Cardiac muscle cell (in vitro differentiated cells and primary cell): Measurements from ENCODE around the gene CACNG4. TPM values are rescaled to one million over a fixed set of nuclear protein-coding genes. Genes with fewer than 3 reads are reported as not detected.
A peak's percentile ranks its signal among the peaks of the same experiment; 100 is the strongest.

ENCODE experiments used
- DNase-seq, 2 donors: peaks; one replicate each; pipeline versions ENCODE4 v3.0.0 to v3.0.0-alpha.2; 2010 to 2017; ENCODE audit warnings: low read depth in 1 of 2, low spot score in 1 of 2
- H3K27ac ChIP-seq: fragments of 200-600 bp; sonication (generic); 2 replicates; pipeline ENCODE4 v1.5.1; 2016
- H3K27me3 ChIP-seq: fragments of 200-600 bp; sonication (generic); 2 replicates; pipeline ENCODE4 v1.6.0; 2016; ENCODE audit warnings: control low read depth
- H3K36me3 ChIP-seq: fragments of 200-600 bp; sonication (generic); 2 replicates; pipeline ENCODE4 v1.5.1; 2016; ENCODE audit warnings: control low read depth
- H3K4me1 ChIP-seq: fragments of 200-600 bp; sonication (generic); 2 replicates; pipeline ENCODE4 v1.8.1; 2017; ENCODE audit warnings: low read depth, mild to moderate bottlenecking, mixed run types
- H3K4me3 ChIP-seq: fragments of 200-600 bp; sonication (generic); 2 replicates; pipeline ENCODE4 v1.5.1; 2016; ENCODE audit warnings: mild to moderate bottlenecking
- H3K9me3 ChIP-seq: fragments of 200-600 bp; sonication (generic); 2 replicates; pipeline ENCODE4 v1.5.1; 2017; ENCODE audit warnings: low read depth, mild to moderate bottlenecking, control low read depth
- CTCF ChIP-seq: IDR thresholded peaks from 2 replicates; pipeline ENCODE4 v1.5.1; 2012; ENCODE audit warnings: low read depth, mild to moderate bottlenecking, low read length
- polyA plus RNA-seq: library from polyadenylated mRNA; unstranded; fragments of >200 nt; fragmentation: Nextera tagmentation; extraction: Ambion mirVana; gene quantifications from 2 replicates; pipeline ENCODE4 v1.2.1, GENCODE V29; 2016
- total RNA-seq: library from RNA; depleted of rRNA; stranded (reverse); fragments of >200 nt; gene quantifications from 2 replicates; pipeline ENCODE4 v1.2.3, GENCODE V29; 2016

CACNG4 gene
- total and polyA plus RNA-seq, 2 experiments from 2014 or later, result 1.2 TPM

DNA sequence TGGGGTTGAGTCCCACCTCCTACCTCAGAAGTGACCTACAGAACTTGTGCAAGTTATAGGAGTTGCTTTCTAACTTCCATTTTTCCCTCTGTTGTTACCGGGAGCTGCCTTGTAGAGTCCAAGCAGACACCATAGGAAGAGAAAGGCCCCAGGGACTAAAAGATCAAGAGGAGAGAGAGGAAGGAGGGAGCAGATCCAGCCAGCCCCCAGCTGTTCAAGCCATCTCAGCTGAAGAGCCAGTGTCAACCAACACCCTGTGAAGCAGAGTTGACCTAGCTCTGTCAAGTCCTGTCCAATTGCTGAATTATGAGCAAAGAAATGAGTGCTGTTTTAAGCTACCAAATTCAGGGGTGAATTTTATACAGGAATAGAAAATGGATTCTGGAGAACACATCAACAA is 34.9 kb upstream of the CACNG4 start:
- no peak for TF ChIP-seq CTCF

GRCh38 chr17:66930933-66931332 is 33.6 kb upstream of the CACNG4 start:
- Histone ChIP-seq H3K36me3 (no peaks in the 10 kb centered on the region), H3K27ac (no peak overlapping the region)
- peak in 1 of 2 donors; percentile 18 for DNase-seq

More for the DNA sequence above, 34.9 kb upstream of the CACNG4 start:
- no peaks in the 10 kb centered on the region for H3K36me3 ChIP-seq
- no peaks in the 10 kb centered on the region for H3K27me3 ChIP-seq
- H3K4me3 ChIP-seq, result no peak overlapping the region
- no peak for DNase-seq
- H3K4me1 ChIP-seq, result no peaks in the 10 kb centered on the region
- no peak overlapping the region for H3K27ac ChIP-seq
- H3K9me3 ChIP-seq, result no peaks in the 10 kb centered on the region

GRCh38 chr17:66932311-66932710 is 32.2 kb upstream of the CACNG4 start:
- Histone ChIP-seq H3K9me3 (no peaks in the 10 kb centered on the region), H3K27ac (no peak overlapping the region), H3K36me3 (no peaks in the 10 kb centered on the region), H3K4me1 (no peaks in the 10 kb centered on the region), H3K4me3 (no peak overlapping the region), H3K27me3 (no peaks in the 10 kb centered on the region)
- no peak for DNase-seq
- TF ChIP-seq CTCF, result no peak

More at GRCh38 chr17:66930933-66931332, 33.6 kb upstream of the CACNG4 start:
- H3K4me3 ChIP-seq, result no peak overlapping the region
- H3K9me3 ChIP-seq, result no peaks in the 10 kb centered on the region
- H3K4me1 ChIP-seq, result no peaks in the 10 kb centered on the region
- no peak for TF ChIP-seq CTCF
- no peaks in the 10 kb centered on the region for H3K27me3 ChIP-seq

GRCh38 chr17:66934040-66934439 is 30.5 kb upstream of the CACNG4 start:
- no peaks in the 10 kb centered on the region for H3K27me3 ChIP-seq
- no peaks in the 10 kb centered on the region for H3K36me3 ChIP-seq
- H3K27ac ChIP-seq, result no peak overlapping the region
- no peaks in the 10 kb centered on the region for H3K9me3 ChIP-seq
- TF ChIP-seq CTCF, result no peak
- H3K4me3 ChIP-seq, result no peak overlapping the region
- H3K4me1 ChIP-seq, result no peaks in the 10 kb centered on the region
- DNase-seq, result no peak

GRCh38 chr17:66935717-66936116 is 28.8 kb upstream of the CACNG4 start:
- no peak overlapping the region for H3K27ac ChIP-seq
- no peaks in the 10 kb centered on the region for H3K27me3 ChIP-seq
- no peak for TF ChIP-seq CTCF
- H3K9me3 ChIP-seq, result no peaks in the 10 kb centered on the region
- H3K4me1 ChIP-seq, result no peaks in the 10 kb centered on the region
- no peaks in the 10 kb centered on the region for H3K36me3 ChIP-seq
- no peak overlapping the region for H3K4me3 ChIP-seq
- no peak for DNase-seq

DNA sequence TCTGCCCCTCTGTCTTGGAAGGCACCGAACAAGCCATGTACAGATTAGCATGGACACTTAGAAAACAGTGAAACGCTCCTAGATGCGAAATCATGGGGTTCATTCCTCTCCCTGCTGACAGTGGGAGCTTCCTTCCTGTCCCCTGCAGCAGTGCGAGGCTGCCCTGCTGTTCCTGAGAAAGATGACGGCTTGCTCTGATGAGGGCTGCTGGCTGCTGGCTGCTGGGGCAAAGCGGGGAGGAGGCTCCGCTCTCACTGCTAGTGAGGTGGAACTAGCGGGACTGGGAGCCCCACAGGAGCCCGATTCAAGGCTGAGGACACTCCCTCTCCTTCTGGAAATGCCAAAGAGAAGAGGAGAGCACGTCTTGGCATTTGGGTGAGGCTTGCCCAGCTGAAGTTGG is 25.9 kb upstream of the CACNG4 start:
- TF ChIP-seq CTCF, result no peak
- Histone ChIP-seq H3K4me1 (no peaks in the 10 kb centered on the region), H3K4me3 (no peak overlapping the region), H3K36me3 (no peaks in the 10 kb centered on the region), H3K27me3 (no peaks in the 10 kb centered on the region), H3K27ac (no peak overlapping the region), H3K9me3 (no peaks in the 10 kb centered on the region)
- no peak for DNase-seq
